Hepatic stellate cell (primary cell): ENCODE measurements around the gene MRPS22.

Experiments used
- DNase-seq: peaks from one replicate; pipeline ENCODE4 v3.0.0; 2011; ENCODE audit warnings: low spot score

The MRPS22 gene

DNA sequence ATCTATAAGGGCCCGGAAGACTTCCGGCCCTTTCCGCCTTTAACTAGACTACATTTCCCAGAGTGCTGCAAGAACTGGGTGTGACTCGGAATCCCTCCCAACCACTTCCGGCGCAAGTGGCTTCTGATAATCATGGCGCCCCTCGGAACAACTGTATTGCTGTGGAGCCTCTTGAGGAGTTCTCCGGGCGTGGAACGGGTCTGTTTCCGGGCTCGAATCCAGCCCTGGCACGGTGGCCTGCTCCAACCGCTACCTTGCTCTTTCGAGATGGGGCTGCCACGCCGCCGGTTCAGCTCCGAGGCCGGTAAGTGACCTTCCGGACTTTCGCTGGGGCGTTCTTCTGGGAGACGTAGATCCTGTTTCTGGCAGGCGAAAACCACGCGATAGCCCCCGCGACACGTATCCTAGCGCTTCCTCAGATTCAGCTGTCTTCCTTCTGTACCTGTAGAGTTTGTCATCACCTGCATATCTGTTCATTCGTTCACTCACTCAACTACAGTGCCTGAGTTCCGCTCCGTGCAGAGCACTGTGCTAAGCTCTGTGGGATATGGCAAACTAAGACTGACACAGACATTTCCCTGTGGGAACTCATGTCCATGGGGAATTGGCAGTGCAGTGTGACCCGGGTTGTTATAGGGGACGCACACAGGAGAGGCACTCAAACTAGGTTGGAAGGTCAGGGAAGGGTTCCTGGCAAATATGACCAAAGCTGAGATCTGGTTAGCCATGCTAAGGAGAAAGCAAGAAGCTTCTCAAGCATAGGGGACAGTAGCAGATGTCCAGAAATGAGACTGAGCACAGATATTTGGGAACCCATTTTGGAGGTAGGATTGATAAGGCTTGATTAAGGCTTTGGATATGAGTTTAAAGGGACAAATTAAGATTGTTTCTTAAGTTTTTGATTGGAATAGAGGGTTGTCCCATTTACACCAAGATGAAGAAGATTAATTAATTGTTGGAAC lies at the start of gene MRPS22:
Gene MRPS22 (plus strand): TSS at position 126 of the 962 bp plus-strand sequence. CDS start 7 bp downstream, at position 133.
- peak; percentile 86 for DNase-seq

DNA sequence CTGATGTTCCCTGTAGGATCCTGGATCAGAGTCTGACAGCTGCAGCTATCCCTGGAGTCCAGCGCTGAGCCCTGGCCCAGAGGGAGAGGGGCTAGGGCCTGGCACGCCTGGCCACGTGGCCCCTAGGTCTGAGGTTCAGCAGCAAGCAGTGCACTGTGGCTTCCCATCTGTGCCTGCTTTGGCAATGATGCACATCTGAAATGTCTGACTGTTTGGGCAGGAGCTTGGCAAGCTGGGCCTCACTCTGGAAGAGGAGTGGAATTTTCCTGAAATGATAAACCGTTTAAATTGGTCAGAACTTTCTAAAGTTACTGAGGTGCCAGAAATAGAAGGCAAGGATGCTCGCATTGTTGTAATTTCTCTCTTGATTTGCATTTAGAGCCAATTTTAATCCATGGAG lies 48.8 kb upstream of the MRPS22 start:
- no peak for DNase-seq

DNA sequence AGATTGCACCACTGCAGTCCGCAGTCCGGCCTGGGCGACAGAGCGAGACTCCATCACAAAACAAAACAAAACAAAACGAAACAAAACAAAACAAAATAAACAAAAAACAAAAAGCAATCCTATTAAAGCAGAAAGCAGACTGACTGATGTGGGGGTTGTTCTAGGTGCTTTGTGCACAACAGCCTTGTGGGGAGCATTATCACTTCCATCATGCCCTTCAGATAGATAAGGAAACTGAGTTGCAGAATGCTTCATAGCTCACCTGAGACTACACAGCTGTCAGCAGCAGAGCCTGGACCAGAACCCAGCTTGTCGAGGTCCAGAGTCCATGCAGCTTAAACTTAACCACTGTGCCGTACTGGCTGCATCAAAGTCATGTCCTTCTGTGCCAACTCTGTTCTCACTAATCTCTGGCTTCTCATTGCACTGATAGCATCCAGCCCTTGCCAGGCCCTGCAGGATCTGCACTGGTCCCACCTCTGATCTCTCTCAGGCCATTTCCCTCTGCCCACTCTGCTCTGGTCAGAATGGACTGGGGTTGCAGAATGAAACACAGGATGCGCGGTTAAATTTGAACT lies 47.6 kb upstream of the MRPS22 start:
- no peak for DNase-seq

DNA sequence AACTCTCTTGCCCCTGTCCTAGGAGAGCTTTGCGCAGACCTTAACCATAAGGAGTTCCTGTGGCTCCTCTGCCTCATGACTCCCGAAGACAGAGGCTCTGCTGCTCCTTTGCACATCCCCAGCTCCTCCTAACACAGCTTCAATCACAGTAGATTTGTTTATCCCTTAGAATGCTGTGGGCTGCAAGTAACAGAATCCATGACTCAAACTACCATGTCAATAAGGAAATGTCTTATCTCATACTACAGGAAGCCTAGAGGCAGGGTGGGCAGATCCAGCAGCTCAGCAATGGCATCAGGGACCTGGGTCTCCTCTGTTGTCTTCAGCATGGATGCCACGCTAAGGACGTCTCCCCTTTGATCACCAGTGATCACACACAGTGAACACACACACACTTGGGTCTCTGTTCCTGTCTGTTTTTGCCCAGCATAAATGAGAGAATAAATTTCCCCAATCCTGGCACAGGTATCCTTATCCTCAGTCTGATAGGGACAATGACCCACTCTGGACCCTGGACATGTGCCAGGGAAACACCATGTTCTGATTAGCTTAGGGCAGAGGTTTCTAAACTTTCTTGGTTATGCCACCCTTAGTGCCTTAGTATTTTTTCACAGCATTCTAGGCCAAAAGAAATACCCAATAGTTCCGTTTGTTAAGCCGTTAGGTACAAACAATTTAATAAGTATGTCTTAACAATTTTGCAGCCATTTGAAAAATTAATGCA lies 46.1 kb upstream of the MRPS22 start:
- no peak for DNase-seq

DNA sequence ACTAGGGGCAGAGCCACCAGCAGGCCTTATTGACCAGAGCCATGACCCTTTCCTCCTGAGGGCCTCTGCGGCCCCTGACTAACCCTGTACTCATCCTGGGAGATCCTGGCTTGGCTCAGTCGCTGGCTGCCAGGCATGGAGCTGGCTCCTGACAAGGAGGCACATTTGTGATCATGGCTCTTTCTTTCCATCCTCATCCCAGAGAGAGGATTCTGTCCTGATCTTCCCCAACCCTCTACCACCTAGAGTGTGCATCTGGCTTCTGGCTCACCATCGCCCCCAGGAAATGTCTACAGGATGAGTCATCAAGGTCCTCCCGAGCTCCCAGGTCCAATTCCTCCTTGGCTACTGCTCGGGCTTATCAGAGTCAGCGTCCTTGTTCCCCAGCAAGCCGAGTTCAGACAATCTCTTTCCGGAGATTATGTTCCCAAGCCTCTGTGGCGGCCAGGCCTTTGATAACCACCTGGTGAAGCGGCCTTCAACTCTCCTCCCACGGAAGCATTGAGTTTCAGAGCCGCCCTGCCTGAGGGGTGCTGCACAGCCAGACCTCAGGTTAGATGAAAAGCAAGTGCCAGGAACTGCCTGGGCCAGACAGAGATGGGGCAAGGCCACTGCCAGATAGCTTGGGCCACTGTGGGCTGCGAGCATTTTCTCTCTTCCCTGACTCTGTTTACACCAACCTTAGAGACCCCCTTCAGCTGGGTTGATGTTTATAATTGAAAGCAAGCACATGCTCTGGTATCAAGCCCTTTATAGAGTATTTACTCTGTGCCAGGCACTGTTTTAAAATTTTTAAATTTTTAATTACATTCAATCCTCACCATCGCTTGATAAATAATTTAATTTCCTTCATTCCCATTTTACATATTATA lies 44.3 kb upstream of the MRPS22 start:
- DNase-seq: peak; percentile 78

DNA sequence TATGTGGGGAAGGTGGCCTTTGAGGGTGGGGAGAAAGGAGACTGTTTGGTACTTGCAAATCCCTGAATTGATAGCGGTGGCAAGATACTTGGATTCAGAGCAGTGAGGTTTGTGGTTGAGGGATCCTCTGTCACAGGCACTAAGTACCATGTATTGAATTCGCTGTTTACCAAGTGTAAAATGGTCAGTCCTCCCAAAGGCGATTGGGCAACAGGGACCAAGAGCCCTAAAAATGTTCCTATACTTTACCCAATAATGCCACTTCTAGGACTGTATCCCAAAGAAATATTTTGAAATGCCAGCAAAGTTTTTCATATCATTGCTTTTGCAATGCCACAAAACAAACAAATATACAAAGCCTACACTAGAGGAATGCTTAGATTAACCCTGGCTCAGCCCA lies 43.4 kb upstream of the MRPS22 start:
- DNase-seq: no peak

DNA sequence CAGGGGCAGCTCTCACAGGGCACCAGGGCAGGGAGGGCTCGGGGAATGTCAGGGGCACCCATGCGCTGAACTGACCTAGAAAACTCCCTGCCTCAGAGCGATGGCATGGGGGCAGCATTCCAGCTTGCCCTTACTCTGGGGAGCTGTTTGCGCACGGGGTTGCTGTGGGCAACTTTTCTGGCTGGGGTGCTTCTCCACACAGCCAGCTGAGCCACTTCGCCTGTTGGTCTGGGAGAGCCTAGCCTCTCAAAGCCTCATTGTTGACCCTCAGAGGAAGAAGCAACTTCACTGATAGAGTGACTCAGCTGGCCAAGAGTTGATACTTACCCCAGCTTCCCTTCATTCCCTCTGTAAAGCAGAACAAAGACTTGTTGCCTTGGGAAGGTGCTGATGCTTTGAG lies 42.6 kb upstream of the MRPS22 start:
- no peak for DNase-seq

DNA sequence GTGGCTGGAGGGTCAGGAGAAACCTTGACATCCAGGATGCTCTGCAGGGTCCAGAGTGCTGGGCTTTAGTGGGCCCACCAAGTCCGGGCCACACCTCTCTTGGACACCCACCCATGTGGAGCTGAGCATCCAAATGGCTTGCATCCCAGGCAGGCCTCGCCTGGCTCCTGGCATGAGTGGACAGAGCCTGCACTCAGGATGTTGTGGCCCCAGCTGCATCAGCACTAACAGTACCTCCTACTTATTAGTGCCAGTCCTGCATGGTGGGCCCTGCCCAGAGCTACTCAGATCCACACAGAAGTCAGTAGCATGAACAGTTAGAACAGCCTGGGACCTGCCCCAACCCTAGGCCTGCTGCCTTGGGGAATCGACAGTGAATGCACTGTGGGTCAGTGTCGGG lies 42.2 kb upstream of the MRPS22 start:
- DNase-seq: no peak

DNA sequence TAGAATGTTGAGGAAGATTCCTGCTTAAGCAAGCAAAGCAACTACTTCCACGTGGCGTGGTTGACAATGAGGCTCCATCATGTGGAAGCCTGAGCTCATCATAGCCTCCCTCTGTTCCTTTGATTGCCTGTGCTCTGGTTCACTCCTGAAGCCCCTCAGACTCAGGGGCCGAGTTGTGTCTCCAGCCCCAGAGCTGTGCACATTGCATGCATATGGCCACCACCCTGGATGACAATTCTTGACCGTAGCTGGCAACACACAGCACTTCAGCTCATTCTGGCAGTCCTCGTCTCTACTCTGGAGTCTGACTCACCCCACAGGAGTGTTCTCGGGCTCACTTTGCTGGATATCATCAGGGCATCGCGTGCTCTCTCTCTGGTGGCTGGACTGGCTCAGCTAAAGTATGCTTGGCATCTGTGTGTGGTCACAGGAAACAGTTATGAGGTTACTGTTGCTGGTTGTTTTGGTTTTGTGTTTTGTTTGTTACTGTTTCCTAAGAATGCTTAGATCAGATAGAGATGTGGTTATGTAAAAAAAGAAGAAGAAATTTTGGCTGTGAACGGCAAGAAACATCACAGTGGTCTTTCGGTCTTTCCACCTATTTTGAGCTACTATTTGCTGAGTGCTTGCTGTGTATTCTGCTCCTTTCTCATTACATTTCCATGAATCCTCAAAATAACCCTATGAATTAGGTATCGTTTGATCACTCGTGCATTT lies 41.6 kb upstream of the MRPS22 start:
- peak; percentile 98 for DNase-seq

DNA sequence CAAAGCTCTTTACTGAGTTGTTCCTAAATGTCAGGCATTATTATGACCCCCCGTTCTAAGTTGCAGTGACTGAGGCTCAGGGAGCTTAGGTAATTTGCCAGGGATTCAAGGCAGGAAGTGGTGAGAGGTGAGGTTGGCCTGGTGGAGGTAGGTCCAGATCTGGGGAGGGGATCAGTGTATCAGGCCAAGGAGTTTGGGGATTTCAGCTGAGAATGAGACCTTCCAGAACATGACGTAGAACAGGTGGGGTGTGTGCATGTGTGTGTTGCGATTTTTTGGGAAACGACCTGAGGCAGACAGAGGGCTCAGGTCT lies 41.1 kb upstream of the MRPS22 start:
- no peak for DNase-seq

DNA sequence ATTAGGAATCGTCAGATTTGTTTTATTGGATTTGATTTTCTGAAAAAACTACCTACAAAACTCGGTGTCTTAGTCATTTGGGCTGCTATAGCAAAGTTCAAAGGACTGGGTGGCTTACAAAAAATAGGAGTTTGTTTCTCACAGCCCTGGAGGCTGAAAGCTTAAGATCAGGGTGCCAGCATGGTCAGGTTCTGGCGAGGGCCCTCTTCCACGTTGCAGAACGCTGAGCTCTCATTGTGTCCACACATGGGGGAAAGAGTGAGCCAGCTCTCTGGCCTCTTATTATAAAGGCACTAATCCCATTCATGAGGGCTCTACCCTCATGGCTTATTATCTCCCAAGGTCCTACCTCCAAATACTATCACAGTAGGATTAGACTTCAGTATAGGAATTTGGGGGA lies 40.6 kb upstream of the MRPS22 start:
- no peak for DNase-seq

DNA sequence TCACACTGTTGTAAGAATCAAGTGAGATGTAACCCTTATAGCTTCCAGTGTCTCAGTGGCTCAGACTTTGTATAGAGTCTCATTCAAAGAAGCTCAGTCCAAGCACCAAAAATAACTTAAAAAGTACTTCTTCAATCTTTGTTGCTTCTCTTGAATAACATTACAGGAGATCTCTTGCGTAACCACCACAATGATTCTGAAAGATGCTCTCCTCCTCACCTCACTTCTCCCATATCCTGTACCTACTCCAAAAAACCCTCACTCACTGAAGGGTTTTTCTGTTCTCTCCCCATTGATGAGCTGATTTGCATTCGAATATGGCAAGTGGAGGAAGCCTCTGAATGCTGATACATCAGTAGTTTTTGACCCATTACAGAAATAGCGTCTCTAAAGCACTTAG lies 39.4 kb upstream of the MRPS22 start:
- DNase-seq: no peak

DNA sequence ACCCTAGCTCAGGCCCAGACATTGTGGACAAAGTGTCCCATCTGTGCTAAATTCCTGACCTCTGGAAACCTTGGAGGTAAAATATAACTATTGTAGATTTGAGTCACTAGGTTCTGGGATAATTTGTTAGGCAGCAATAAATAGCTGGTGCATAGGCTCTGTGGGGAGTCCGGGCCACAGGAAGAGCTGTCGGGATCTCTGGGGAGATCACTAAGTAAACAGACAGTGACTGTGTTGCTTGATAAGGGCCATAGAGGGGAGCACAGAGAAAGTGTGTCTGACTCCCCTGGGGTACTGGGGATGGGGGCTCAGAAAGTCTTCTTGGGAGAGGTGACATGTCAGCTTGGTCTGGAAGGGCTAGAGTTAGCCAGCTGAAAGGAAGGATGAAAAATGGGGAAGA lies 37.7 kb upstream of the MRPS22 start:
- DNase-seq: no peak

DNA sequence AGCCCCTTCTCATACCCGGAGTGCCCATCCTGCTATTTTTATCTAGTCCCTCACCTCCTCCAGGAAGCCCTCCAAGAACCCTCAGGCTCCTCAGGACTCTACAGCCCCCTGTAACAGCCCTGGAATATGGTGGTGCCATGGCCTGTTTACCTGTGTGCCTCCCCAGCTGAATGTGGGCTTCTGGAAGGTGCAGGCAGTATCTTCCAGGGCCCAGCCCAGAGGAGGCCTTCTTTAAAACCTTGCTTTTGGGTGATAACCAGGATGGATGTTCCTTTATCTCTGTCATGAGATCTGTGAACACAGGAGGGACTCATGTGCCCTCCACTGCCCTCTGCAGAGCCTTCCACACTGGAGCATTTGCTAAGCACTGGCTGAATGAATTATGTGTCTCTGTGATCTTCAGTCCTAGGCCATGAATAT lies 36.7 kb upstream of the MRPS22 start:
- no peak for DNase-seq

DNA sequence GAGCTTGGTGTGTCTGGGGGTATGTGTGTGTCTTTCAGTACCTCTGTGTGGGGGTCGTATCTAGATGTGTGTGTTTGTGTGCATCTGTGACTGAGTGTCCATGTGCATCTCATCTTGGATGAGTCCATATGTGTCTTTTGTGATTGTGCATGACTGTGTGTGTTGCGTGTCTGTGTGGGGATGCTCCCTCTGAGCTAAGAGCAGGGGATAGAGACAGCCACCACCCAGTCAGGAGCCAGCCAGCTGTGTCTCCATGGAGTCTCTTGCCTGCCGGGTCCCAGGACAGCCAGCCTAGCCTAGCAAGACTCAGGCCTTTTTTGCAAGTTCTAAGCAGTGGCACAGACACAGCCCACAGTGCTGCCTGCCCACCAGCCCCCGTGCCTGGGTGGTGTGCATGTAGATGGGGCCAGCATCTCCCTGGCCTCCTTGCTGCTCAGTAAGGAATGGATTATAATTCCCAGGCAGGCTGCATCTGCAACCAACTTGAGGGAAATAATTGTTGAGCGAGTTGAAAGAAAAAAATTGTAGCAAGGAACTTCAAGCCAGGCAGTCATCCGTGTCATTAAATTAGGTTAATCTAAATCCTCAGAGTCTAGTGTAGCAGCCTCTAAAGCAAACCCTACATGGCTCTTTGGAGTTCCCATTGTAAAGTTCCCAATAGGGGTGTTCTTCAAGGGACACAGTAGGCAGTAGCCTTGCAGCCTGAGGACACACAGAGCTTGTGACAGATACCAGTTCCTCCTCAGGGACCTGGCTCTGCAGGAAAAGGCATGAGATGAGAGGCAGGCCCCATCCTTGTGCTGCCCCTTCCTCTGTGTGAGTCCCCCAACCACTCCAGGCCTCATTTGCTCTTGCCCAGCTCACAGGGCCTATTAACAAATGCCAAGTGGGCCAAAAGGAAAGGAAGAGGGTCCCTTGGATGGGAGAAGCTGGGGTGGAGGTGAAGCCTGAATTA lies 35.9 kb upstream of the MRPS22 start:
- no peak for DNase-seq

DNA sequence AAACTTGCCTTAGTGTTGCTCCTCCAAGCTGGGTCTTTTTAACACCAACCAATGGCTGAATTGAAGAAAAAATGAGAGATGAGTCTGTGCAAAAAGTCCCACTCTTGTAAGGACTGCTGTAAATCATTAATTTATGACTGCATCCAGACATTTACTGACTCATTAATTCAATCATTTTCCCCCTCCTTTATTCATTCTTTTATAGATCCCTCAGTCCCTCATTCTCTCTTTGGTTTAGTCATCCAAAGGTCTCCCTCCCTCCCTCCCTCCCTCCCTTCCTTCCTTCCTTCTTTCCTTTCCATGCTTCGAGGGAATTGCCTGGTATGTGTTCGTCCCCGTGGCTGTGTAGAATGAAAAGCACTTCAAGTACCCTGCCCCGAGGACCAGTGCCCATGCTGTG lies 35.3 kb upstream of the MRPS22 start:
- DNase-seq: no peak

DNA sequence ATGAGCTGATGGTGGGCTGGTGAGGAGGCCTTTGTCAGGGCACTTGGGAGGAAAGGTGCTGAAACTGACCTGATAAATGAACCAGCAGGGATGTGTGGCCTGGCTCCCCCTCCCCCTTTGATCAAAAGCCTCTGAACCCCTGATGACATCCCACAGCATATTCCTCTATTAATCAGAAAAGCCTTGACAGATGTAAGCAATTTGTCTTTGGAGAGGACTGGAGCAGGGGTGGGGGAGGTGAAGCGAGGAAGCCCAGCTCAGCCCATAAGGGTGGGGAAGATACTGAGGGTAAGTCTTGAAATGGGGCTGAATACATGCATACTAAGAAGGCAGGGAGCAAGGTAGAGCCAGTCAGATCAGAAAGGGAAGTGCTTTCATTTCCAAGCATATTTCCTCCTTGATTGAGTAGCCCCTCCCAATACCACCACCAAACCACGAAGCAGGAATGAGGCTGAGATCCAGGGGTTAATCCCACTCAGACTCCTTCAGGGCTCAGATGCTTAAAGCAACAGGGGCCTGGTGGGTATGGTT lies 34.7 kb upstream of the MRPS22 start:
- no peak for DNase-seq

DNA sequence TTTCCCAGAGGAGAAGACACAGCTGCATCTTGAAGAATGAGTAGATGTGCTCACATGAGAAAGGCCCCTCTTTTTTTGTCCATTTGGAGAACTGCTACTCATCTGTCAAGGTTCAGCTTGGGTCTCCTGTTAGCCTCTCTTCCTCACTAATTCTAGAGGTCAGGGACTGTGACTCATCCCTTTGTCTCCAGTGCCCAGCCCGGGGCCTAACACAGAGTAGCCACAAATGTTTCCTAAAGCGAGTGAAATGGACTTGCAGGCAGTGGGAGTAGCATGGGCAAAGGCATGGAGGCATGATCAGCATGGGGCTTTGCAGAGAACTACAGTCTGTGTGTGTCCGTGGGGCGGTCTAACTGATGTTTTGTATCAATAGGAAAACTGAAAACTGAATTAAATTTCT lies 33.9 kb upstream of the MRPS22 start:
- DNase-seq: no peak

DNA sequence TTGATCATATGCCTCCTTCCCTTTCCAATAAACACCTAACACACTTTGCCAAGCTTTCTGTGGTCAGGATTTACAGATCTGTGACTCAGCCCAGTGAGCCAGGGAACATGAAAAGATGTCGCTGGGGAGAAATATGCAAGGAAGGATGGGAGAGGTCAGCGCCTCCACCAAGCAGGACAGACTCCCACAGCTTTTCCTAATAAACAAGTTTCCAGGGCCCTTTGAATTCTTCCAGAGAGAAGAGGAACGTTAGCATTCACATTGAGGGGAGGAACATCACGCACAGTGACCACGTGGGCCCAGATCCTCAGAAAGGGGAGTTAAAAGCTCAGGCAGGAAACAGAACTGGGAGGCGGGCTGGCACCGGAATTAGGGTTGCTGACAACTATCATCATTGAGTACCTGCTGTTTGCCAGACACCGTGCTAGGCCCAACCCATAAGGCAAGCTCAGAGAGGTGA lies 33.3 kb upstream of the MRPS22 start:
- peak; percentile 85 for DNase-seq

DNA sequence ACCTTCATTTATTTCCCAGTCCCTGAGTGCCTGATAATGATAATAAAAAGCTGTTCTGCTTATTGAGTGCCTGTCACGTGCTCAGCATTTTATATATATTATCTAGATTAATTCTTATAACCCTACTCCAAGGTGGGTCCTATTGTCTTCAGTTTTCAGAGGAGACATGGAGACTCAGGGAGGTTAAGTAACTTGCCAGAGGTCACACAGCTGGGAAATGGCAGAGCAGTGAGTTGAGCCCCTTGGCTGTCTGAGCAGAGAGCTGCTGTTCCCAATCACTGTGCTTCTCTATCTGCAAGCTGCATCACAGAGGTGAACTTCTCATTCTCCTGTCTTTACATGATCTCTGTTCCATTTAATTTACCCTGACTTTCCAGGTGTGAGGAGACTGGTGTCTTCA lies 32.3 kb upstream of the MRPS22 start:
- DNase-seq: no peak
